Stomach (tissue), 9 donors: ENCODE data around the gene SLAMF6. TPM values are rescaled to one million over a fixed set of nuclear protein-coding genes. Genes with fewer than 3 reads are reported as not detected.
A peak's percentile ranks its signal among the peaks of the same experiment; 100 is the strongest.
"Not testable (repeated sequence)": the region's sequence is repeated elsewhere in the genome, so short reads cannot be mapped to it uniquely, and the experiment has no call there.

Source experiments
- DNase-seq, 2 donors: peaks; one replicate each; pipeline versions ENCODE4 v3.0.0 to v3.0.0-alpha.2; 2013 to 2019
- H3K27ac ChIP-seq, 5 donors: fragments of 200-600 bp in 4 of 5; sonication (generic) in 4 of 5; one replicate each; pipeline ENCODE4 v1.5.1; 2013 to 2019; ENCODE audit warnings: mild to moderate bottlenecking in 1 of 5, moderate library complexity in 1 of 5
- H3K27me3 ChIP-seq, 3 donors: fragments of 200-600 bp; sonication (generic); one replicate each; pipeline ENCODE4 v1.5.1; 2017 to 2019; ENCODE audit warnings: mixed run types in 1 of 3
- H3K36me3 ChIP-seq, 4 donors: fragments of 200-600 bp; sonication (generic); 1 replicate in 3 of 4; 2 replicates in 1 of 4; pipeline ENCODE4 v1.5.1; 2016 to 2019
- H3K4me1 ChIP-seq, 4 donors: fragments of 200-600 bp; sonication (generic); one replicate each; pipeline ENCODE4 v1.5.1; 2016 to 2019
- H3K4me3 ChIP-seq, 4 donors: fragments of 200-600 bp; sonication (generic) in 3 of 4; one replicate each; pipeline ENCODE4 v1.5.1; 2016 to 2019; ENCODE audit warnings: mild to moderate bottlenecking in 1 of 4
- H3K9me3 ChIP-seq, 4 donors: fragments of 200-600 bp; sonication (generic); one replicate each; pipeline ENCODE4 v1.5.1; 2016 to 2019
- EP300 ChIP-seq: sonication (generic); formaldehyde crosslinking; IDR thresholded peaks from one replicate; pipeline ENCODE4 v1.6.1; 2017; ENCODE audit warnings: antibody characterized with exemption
- POLR2A ChIP-seq, 4 donors: fragments of 450-650 bp; IDR thresholded peaks; one replicate each; pipeline ENCODE4 v1.6.1; 2016; ENCODE audit warnings: antibody characterized with exemption in 4 of 4, control low read depth in 2 of 4, mild to moderate bottlenecking in 1 of 4, moderate library complexity in 1 of 4
- POLR2AphosphoS5 ChIP-seq, 3 donors: sonication (generic); formaldehyde crosslinking; IDR thresholded peaks; one replicate each; pipeline ENCODE4 v1.6.1; 2016; ENCODE audit warnings: antibody characterized with exemption in 3 of 3
- WGBS, 5 donors: extraction: QIAGEN DNeasy Blood & Tissue Kit in 3 of 5; methylation state at CpG; one replicate each; pipeline versions ENCODE4 v1.1.5 to v1.1.7; 2013 to 2018; 5-methylcytosine and 5-hydroxymethylcytosine counted together
- intact Hi-C: fragments of 100-400 bp; cut with DNase I; formaldehyde crosslinking; loops from one replicate; pipeline ENCODE4 v1.15.1; 2023; ENCODE audit warnings: low total_unique reads
- polyA plus RNA-seq, 3 donors: library from polyadenylated mRNA; stranded (reverse); fragments of 200-250 nt; gene quantifications; one replicate each; pipeline ENCODE4 v1.2.3, GENCODE V29; 2013
- total RNA-seq, 5 donors: library from RNA; depleted of rRNA; stranded (reverse); fragments of >200 nt; gene quantifications; one replicate each; pipeline versions ENCODE4 v1.1.0 to v1.2.3, GENCODE V29; 2014 to 2016
- TF ChIP-seq, protein P1 (sequence below), 7 experiments: fragments of 450-650 bp in 4 of 7; fragments of 200-600 bp in 3 of 7; sonication (generic) in 3 of 7; IDR thresholded peaks; one replicate each; pipeline ENCODE4 v1.5.1; 2016 to 2019; ENCODE audit warnings: antibody characterized with exemption in 7 of 7, control low read depth in 2 of 7, mild to moderate bottlenecking in 1 of 7
- donor health status: healthy with polysubstance abuse.
- donor health status: Bipolar disorder and iron deficiency.
- donor health status: healthy.

Gene SLAMF6
- total and polyA plus RNA-seq, 8 donors = 0.19 to 18.1 (median 1.1) TPM; not detected in 1

DNA sequence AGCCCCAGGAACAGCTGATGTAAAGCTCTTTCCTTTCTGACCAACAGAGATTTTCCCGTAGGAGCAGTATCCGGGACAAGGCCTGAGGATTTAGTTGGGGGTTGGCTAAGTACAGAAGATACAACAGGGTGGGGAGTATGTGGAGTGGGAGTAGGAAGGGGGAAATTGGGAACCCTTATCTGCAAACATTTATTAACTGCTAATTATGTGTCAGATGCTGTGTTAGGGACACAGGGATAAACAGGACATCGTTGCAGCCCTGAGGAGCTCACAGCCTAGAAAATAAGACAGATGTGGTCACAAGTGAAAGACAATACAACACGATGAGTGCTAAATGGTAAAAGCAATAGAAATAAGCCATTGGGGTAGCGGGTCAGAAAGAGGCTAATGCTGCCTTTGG lies 44.3 kb upstream of the SLAMF6 start:
- DNase-seq = no peak
- Histone ChIP-seq H3K4me3 (no peak overlapping the region), H3K27ac (peak overlapping the region in 4 of 5 donors; percentile 16 to 54 (median 42)), H3K36me3 (no peaks in the 10 kb centered on the region), H3K9me3 (peaks cover 0 to 13% (median 0%) of the 10 kb centered on the region in 4 donors), H3K4me1 (no peaks in the 10 kb centered on the region), H3K27me3 (no peaks in the 10 kb centered on the region)
- no peak for TF ChIP-seq POLR2A (IDR thresholded peaks at IDR 0.05)
- no peak for TF ChIP-seq POLR2AphosphoS5 (IDR thresholded peaks at IDR 0.05)
- TF ChIP-seq, protein P1, sequence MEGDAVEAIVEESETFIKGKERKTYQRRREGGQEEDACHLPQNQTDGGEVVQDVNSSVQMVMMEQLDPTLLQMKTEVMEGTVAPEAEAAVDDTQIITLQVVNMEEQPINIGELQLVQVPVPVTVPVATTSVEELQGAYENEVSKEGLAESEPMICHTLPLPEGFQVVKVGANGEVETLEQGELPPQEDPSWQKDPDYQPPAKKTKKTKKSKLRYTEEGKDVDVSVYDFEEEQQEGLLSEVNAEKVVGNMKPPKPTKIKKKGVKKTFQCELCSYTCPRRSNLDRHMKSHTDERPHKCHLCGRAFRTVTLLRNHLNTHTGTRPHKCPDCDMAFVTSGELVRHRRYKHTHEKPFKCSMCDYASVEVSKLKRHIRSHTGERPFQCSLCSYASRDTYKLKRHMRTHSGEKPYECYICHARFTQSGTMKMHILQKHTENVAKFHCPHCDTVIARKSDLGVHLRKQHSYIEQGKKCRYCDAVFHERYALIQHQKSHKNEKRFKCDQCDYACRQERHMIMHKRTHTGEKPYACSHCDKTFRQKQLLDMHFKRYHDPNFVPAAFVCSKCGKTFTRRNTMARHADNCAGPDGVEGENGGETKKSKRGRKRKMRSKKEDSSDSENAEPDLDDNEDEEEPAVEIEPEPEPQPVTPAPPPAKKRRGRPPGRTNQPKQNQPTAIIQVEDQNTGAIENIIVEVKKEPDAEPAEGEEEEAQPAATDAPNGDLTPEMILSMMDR (IDR thresholded peaks at IDR 0.05) = no peak
- TF ChIP-seq EP300 = no peak
- WGBS, 5 donors = 75 to 85% (median 78%) methylated on average over 5 of the region's 5 CpGs
- intact Hi-C loops = no loop called here

DNA sequence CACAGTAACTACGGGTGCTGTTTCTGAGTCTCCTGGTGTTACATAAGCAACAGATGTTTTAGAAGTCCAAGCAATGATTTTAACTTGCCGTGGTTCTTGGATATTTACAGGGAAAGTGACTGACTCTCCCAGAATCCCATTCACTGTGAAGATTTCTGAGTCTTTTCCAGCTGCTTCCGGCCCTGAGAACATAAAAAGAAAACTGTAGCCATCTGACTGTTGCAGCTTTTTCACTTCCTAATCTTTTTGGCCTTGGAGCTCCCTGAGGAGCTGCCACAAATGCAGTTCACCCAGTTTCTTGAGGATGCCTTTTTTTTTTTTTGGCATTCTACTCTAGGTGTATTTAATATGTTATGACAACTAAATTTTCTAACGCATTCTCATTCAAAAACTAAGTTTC lies 42.5 kb upstream of the SLAMF6 start:
- TF ChIP-seq POLR2A (IDR thresholded peaks at IDR 0.05) = no peak
- H3K4me3 ChIP-seq = no peak overlapping the region
- H3K36me3 ChIP-seq = no peaks in the 10 kb centered on the region
- intact Hi-C loops = no loop called here
- 62 to 73% (median 70%) methylated on average over 4 of the region's 4 CpGs for WGBS, 5 donors
- no peaks in the 10 kb centered on the region for H3K4me1 ChIP-seq
- peak overlapping the region in 1 of 5 donors; percentile 35 for H3K27ac ChIP-seq
- peaks cover 0 to 17% (median 0%) of the 10 kb centered on the region in 4 donors for H3K9me3 ChIP-seq
- DNase-seq = no peak
- no peaks in the 10 kb centered on the region for H3K27me3 ChIP-seq

DNA sequence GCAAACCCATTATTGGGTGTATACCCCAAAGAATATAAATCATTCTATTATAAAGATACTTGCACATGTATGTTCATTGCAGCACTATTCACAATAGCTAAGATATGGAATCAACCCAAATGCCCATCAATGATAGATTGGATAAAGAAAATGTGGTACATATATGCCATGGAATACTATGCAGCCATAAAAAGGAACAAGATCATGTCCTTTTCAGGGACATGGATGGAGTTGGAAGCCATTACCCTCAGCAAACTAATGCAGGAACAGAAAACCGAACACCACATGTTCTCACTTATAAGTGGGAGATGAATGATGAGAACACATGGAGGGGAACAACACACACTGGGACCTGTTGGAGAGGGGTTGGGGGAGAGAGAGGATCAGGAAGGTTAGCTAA lies 40.2 kb upstream of the SLAMF6 start:
- H3K27ac ChIP-seq, DNase-seq, H3K27me3 ChIP-seq, intact Hi-C loops, H3K4me3 ChIP-seq, H3K4me1 ChIP-seq, H3K36me3 ChIP-seq: not testable (repeated sequence)
- H3K9me3 ChIP-seq = peaks cover 0 to 24% (median 0%) of the 10 kb centered on the region in 4 donors
- 74 to 95% (median 82%) methylated on average over 1 of the region's 1 CpG for WGBS, 5 donors

DNA sequence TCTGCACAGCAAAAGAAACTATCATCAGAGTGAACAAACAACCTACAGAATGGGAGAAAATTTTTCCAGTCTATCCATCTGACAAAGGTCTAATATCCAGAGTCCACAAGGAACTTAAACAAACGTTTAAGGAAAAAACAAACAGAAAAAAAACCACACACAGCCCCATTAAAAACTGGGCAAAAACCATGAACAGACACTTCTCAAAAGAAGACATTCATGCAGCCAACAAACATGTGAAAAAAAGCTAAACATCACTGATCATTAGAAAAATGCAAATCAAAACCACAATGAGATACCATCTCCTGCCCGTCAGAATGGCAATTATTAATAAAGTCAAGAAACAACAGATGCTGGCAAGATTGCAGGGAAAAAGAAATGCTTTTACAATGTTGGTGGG lies 39.7 kb upstream of the SLAMF6 start:
- H3K27me3 ChIP-seq, H3K4me3 ChIP-seq, H3K4me1 ChIP-seq, H3K36me3 ChIP-seq, H3K27ac ChIP-seq, intact Hi-C loops, DNase-seq: not testable (repeated sequence)
- H3K9me3 ChIP-seq = peaks cover 0 to 24% (median 0%) of the 10 kb centered on the region in 4 donors
- WGBS, 5 donors = 59 to 74% (median 68%) methylated on average over 2 of the region's 2 CpGs

DNA sequence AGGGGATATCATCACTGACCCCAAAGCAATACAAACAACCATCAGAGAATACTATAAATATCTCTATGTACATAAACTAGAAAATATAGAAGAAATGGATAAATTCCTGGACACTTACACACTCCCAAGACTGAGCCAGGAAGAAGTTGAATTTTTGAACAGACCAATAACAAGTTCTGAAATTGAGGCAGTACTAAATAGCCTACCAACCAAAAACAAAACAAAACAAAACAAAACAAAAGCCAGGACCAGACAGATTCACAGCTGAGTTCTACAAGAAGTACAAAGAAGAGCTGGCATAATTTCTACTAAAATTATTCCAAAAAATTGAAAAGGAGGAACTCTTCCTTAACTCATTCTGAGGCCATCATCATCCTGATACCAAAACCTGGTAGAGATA lies 37.8 kb upstream of the SLAMF6 start:
- no peak overlapping the region for H3K4me3 ChIP-seq
- no peaks in the 10 kb centered on the region for H3K36me3 ChIP-seq
- H3K4me1 ChIP-seq = no peaks in the 10 kb centered on the region
- intact Hi-C loops = no loop called here
- H3K27ac ChIP-seq = no peak overlapping the region
- peaks cover 0 to 24% (median 0%) of the 10 kb centered on the region in 4 donors for H3K9me3 ChIP-seq
- no peaks in the 10 kb centered on the region for H3K27me3 ChIP-seq
- TF ChIP-seq EP300 (no peak), POLR2A (IDR thresholded peaks at IDR 0.05) (no peak), POLR2AphosphoS5 (IDR thresholded peaks at IDR 0.05) (no peak)
- TF ChIP-seq, protein P1 (IDR thresholded peaks at IDR 0.05) = no peak
- DNase-seq = no peak

DNA sequence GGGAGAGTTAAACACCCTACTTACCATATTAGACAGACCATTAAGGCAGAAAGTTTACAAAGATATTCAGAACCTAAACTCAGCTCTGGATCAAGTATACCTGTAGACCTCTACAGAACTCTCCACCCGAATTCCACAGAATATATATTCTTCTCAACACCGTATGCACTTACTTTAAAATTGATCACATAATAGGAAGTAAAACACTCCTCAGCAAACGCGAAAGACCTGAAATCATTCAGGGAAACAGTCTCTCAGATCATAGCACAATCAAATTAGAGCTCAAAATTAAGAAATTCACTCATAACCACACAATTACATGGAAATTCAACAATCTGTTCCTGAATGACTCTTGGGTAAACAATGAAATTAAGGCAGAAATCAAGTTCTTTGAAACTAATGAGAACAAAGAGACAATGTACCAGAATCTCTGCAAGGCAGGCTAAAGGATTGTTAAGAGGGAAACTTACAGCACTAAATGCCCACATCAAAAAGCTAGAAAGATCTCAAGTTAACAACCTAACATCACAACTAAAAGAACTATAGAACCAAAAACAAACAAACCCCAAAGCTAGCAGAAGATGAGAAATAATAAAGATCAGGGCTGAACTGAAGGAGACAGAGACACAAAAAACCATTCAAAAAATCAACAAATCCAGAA lies 37.1 kb upstream of the SLAMF6 start:
- 72 to 86% (median 79%) methylated on average over 4 of the region's 4 CpGs for WGBS, 5 donors
- H3K36me3 ChIP-seq = no peaks in the 10 kb centered on the region
- TF ChIP-seq POLR2AphosphoS5 (IDR thresholded peaks at IDR 0.05) (no peak), POLR2A (IDR thresholded peaks at IDR 0.05) (no peak), EP300 (no peak)
- TF ChIP-seq, protein P1 (IDR thresholded peaks at IDR 0.05) = no peak

DNA sequence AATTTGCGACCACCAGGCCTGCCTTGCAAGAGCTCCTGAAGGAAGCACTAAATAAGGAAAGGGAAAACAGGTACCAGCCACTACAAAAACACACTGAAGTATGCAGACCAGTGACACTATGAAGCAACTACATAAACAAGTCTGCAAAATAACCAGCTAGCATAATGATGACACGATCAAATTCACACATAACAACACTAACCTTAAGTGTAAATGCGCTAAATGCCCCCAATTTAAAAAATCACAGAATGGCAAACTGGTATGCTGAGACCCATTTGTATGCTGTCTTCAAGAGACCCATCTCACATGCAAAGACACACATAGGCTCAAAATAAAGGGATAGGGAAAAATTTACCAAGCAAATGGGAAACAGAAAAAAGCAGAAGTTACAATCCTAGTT lies 36.4 kb upstream of the SLAMF6 start:
- H3K27me3 ChIP-seq, DNase-seq, intact Hi-C loops, H3K4me1 ChIP-seq, H3K4me3 ChIP-seq, H3K36me3 ChIP-seq: not testable (repeated sequence)
- peak overlapping the region in 1 of 5 donors; percentile 7 for H3K27ac ChIP-seq
- whole genome bisulfite sequencing, 5 donors = 60 to 91% (median 76%) methylated on average over 3 of the region's 3 CpGs
- peaks cover 0 to 24% (median 0%) of the 10 kb centered on the region in 4 donors for H3K9me3 ChIP-seq

More for the DNA sequence above, 37.1 kb upstream of the SLAMF6 start:
- peaks cover 0 to 24% (median 0%) of the 10 kb centered on the region in 4 donors for H3K9me3 ChIP-seq
- no peak overlapping the region for H3K4me3 ChIP-seq
- no peaks in the 10 kb centered on the region for H3K4me1 ChIP-seq
- H3K27me3 ChIP-seq = no peaks in the 10 kb centered on the region
- intact Hi-C loops = no loop called here
- no peak overlapping the region for H3K27ac ChIP-seq
- DNase-seq = no peak
